Measurements from ENCODE around the gene SMOC2.
A peak's percentile ranks its signal among the peaks of the same experiment; 100 is the strongest.

Gene SMOC2

DNA sequence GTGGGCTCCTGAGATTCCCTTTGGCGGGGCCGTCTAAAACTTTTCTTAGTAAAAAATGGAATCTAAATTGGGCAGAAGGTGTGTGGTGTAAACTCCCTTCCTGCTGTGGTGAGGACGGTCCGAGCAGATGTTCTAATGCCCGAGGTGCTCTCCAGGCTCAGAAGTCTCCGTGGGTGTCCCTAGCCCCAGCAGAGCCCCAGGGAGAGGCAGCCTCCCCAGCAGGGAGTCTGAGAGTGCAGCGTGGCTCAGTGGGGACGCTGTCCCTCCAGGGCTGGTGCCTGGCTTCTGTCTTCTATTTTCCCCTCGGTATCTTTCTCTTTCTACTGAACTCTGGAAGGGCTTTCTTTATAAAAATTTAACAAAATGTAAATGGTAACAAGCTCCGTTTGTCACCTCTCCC lies 208.2 kb downstream of the SMOC2 start:
- no peak overlapping the region for H3K9ac ChIP-seq (ENCODE audit: low read length)
- WGBS (ENCODE audit: extremely low coverage, insufficient coverage, low lambda C conversion rate) = no CpG with 5 or more reads among the region's 10 CpGs
- no peak overlapping the region for H4K5ac ChIP-seq (ENCODE audit: low read length)
- no peak for DNase-seq
- H2BK120ac ChIP-seq (ENCODE audit: low read depth, low read length) = no peak overlapping the region
- no peak overlapping the region for H3K4me2 ChIP-seq (ENCODE audit: low read length)
- no peak overlapping the region for H3K4ac ChIP-seq (ENCODE audit: low read depth, low read length)
- no peak overlapping the region for H2BK5ac ChIP-seq (ENCODE audit: low read length)
- H2BK15ac ChIP-seq (replicated peaks; ENCODE audit: low read depth) = no peak overlapping the region
- H4K8ac ChIP-seq (ENCODE audit: low read depth, low read length) = no peak overlapping the region
- H3K23ac ChIP-seq (ENCODE audit: low read length) = no peak overlapping the region
- no peak overlapping the region for H3K56ac ChIP-seq (ENCODE audit: low read length)
- no peaks in the 10 kb centered on the region for H3K79me2 ChIP-seq (ENCODE audit: control insufficient read depth, insufficient read depth, low read length)
- H2AK5ac ChIP-seq (ENCODE audit: low read length) = no peak overlapping the region
- no peaks in the 10 kb centered on the region for H3K36me3 ChIP-seq (ENCODE audit: control insufficient read depth, insufficient read depth, low read length)
- no peak overlapping the region for H3K4me3 ChIP-seq (ENCODE audit: low read length)
- H3K4me1 ChIP-seq (ENCODE audit: control insufficient read depth, low read depth, low read length) = peaks cover 3% of the 10 kb centered on the region
- H3K27ac ChIP-seq (ENCODE audit: low read depth, low read length) = no peak overlapping the region
- H3K18ac ChIP-seq (ENCODE audit: low read length) = no peak overlapping the region
- no peaks in the 10 kb centered on the region for H3K79me1 ChIP-seq (ENCODE audit: low read length)
- no peaks in the 10 kb centered on the region for H3K27me3 ChIP-seq (ENCODE audit: insufficient read depth, low read length, poor library complexity)

DNA sequence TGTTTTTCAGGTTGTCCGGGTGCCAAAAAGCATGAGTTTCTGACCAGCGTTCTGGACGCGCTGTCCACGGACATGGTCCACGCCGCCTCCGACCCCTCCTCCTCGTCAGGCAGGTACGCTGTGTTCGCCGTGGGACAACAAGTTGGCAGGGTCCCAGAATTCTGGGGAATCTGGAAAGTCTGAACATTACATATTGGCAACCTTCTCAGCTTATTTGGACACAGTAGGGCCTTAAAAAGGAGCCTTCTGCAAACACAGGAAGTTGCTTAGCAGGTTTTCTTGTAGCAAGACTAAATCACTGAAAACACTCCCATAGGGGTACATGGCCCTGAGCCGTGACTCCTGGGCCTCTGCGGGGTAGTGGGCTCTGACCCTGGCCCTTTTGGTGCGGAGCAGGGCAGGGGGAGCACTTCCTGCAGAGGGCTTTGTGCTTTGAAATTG lies 209.7 kb downstream of the SMOC2 start:
- no peak overlapping the region for H3K18ac ChIP-seq (ENCODE audit: low read length)
- no peaks in the 10 kb centered on the region for H3K79me1 ChIP-seq (ENCODE audit: low read length)
- no peak overlapping the region for H3K9ac ChIP-seq (ENCODE audit: low read length)
- DNase-seq = no peak
- no peak overlapping the region for H2BK5ac ChIP-seq (ENCODE audit: low read length)
- no peak overlapping the region for H3K27ac ChIP-seq (ENCODE audit: low read depth, low read length)
- no peak overlapping the region for H3K4me3 ChIP-seq (ENCODE audit: low read length)
- no peak overlapping the region for H2BK120ac ChIP-seq (ENCODE audit: low read depth, low read length)
- no CpG with 5 or more reads among the region's 15 CpGs for WGBS (ENCODE audit: extremely low coverage, insufficient coverage, low lambda C conversion rate)
- no peak overlapping the region for H3K4me2 ChIP-seq (ENCODE audit: low read length)
- no peaks in the 10 kb centered on the region for H3K36me3 ChIP-seq (ENCODE audit: control insufficient read depth, insufficient read depth, low read length)
- no peak overlapping the region for H4K5ac ChIP-seq (ENCODE audit: low read length)
- H3K23ac ChIP-seq (ENCODE audit: low read length) = no peak overlapping the region
- H2AK5ac ChIP-seq (ENCODE audit: low read length) = no peak overlapping the region
- no peaks in the 10 kb centered on the region for H3K27me3 ChIP-seq (ENCODE audit: insufficient read depth, low read length, poor library complexity)
- H3K79me2 ChIP-seq (ENCODE audit: control insufficient read depth, insufficient read depth, low read length) = no peaks in the 10 kb centered on the region
- no peak overlapping the region for H2BK15ac ChIP-seq (replicated peaks; ENCODE audit: low read depth)
- H3K4me1 ChIP-seq (ENCODE audit: control insufficient read depth, low read depth, low read length) = peaks cover 3% of the 10 kb centered on the region
- no peak overlapping the region for H3K4ac ChIP-seq (ENCODE audit: low read depth, low read length)
- H4K8ac ChIP-seq (ENCODE audit: low read depth, low read length) = no peak overlapping the region
- peak overlapping the region; percentile 7 for H3K56ac ChIP-seq (ENCODE audit: low read length)

DNA sequence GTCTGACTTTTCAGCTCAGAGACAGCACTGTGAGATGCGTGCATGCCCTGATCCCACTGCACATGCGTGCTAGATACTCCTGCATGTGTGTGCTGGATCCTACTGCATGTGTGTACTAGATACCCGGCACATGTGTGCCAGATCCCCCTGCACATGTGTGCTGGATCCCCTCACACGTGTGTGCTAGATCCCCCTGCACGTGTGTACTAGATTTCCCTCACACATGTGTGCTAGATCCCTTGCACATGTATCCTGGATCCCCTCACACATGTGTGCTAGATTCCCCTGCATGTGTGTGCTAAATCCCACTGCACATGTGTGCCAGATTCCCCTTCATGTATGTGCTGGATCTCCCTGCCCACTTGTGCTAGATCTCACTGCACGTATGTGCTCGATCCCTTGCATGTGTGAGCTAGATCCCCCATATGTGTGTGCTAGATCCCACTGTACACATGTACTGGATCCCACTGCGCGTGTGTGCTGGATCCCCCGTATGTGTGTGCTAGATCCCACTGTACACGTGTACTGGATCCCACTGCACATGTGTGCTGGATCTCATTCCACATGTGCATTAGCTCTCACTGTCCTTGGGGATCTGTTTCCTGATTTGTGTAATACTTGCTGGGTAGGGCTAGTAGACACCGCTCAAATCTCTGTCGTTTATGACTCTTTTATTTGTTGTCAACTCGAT lies 214.6 kb downstream of the SMOC2 start:
- Histone ChIP-seq H3K4me1 (ENCODE audit: control insufficient read depth, low read depth, low read length) (no peaks in the 10 kb centered on the region), H3K18ac (ENCODE audit: low read length) (no peak overlapping the region), H4K5ac (ENCODE audit: low read length) (no peak overlapping the region), H2BK120ac (ENCODE audit: low read depth, low read length) (no peak overlapping the region), H3K4me2 (ENCODE audit: low read length) (no peak overlapping the region), H2BK15ac (replicated peaks; ENCODE audit: low read depth) (no peak overlapping the region), H3K4me3 (ENCODE audit: low read length) (no peak overlapping the region), H3K36me3 (ENCODE audit: control insufficient read depth, insufficient read depth, low read length) (no peaks in the 10 kb centered on the region), H3K27ac (ENCODE audit: low read depth, low read length) (no peak overlapping the region), H3K79me1 (ENCODE audit: low read length) (no peaks in the 10 kb centered on the region), H2AK5ac (ENCODE audit: low read length) (no peak overlapping the region), H4K8ac (ENCODE audit: low read depth, low read length) (no peak overlapping the region), H3K56ac (ENCODE audit: low read length) (no peak overlapping the region), H2BK5ac (ENCODE audit: low read length) (no peak overlapping the region), H3K27me3 (ENCODE audit: insufficient read depth, low read length, poor library complexity) (no peaks in the 10 kb centered on the region), H3K4ac (ENCODE audit: low read depth, low read length) (no peak overlapping the region), H3K9ac (ENCODE audit: low read length) (no peak overlapping the region), H3K23ac (ENCODE audit: low read length) (no peak overlapping the region), H3K79me2 (ENCODE audit: control insufficient read depth, insufficient read depth, low read length) (no peaks in the 10 kb centered on the region)
- DNase-seq = no peak
- no CpG with 5 or more reads among the region's 14 CpGs for WGBS (ENCODE audit: extremely low coverage, insufficient coverage, low lambda C conversion rate)

DNA sequence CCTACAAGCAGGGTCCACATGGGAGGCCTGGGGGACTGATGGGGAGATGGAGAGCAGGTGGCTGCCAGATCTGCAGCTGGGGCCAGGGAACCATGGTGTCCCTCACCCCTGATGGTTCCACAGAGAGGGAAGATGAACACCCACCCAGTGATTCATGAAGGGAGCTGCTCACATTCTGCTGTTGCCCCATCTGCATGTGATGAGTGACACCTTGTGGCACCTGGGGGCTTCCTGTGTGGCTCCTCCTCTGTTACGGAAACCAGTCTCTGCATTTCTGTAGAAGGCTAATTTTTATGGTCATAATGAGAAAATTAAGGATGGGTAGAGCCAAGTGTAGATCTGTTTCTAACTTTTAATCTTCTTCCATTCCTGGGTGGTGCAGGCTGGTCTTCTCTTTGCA lies 217.1 kb downstream of the SMOC2 start:
- Histone ChIP-seq H3K4me1 (ENCODE audit: control insufficient read depth, low read depth, low read length) (no peaks in the 10 kb centered on the region), H2AK5ac (ENCODE audit: low read length) (no peak overlapping the region)

DNA sequence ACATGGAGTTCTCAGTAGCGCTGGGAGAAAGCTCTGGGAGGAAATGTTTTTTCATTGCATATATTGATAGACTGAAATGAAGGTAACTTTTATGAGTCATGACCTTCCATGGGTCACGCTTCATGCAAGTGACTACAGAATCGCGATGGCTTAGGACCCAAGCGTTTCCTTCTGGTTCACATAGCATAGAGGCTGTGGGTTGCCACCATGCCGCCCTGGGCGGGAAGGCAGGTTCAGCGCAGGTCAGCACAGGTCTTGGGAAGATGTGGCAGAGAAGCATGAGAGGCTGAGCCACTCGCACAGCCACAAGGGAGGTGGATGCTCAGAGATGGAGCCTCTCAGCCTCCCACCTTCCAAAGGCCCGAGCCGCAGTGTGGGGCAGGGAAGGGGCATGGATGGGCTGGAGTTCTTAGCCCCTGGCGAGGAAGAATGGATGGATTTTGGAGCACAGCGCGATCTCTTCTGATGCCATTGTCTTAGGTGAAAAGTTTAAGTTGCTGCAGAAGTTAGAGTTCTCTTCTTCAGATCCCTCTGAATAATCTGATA lies 219.5 kb downstream of the SMOC2 start:
- Histone ChIP-seq H3K36me3 (ENCODE audit: control insufficient read depth, insufficient read depth, low read length) (no peaks in the 10 kb centered on the region), H3K79me2 (ENCODE audit: control insufficient read depth, insufficient read depth, low read length) (no peaks in the 10 kb centered on the region), H3K4me2 (ENCODE audit: low read length) (no peak overlapping the region), H4K8ac (ENCODE audit: low read depth, low read length) (no peak overlapping the region), H2BK15ac (replicated peaks; ENCODE audit: low read depth) (no peak overlapping the region), H4K5ac (ENCODE audit: low read length) (no peak overlapping the region), H3K79me1 (ENCODE audit: low read length) (no peaks in the 10 kb centered on the region), H3K18ac (ENCODE audit: low read length) (no peak overlapping the region), H3K9ac (ENCODE audit: low read length) (no peak overlapping the region), H2BK5ac (ENCODE audit: low read length) (no peak overlapping the region), H3K56ac (ENCODE audit: low read length) (no peak overlapping the region), H3K23ac (ENCODE audit: low read length) (no peak overlapping the region), H3K27me3 (ENCODE audit: insufficient read depth, low read length, poor library complexity) (no peaks in the 10 kb centered on the region), H3K4me1 (ENCODE audit: control insufficient read depth, low read depth, low read length) (no peaks in the 10 kb centered on the region), H3K4ac (ENCODE audit: low read depth, low read length) (no peak overlapping the region), H2BK120ac (ENCODE audit: low read depth, low read length) (no peak overlapping the region), H2AK5ac (ENCODE audit: low read length) (no peak overlapping the region), H3K4me3 (ENCODE audit: low read length) (no peak overlapping the region), H3K27ac (ENCODE audit: low read depth, low read length) (no peak overlapping the region)
- DNase-seq = no peak
- no CpG with 5 or more reads among the region's 14 CpGs for WGBS (ENCODE audit: extremely low coverage, insufficient coverage, low lambda C conversion rate)

More for the DNA sequence above, 217.1 kb downstream of the SMOC2 start:
- H3K27me3 ChIP-seq (ENCODE audit: insufficient read depth, low read length, poor library complexity) = no peaks in the 10 kb centered on the region
- H2BK5ac ChIP-seq (ENCODE audit: low read length) = no peak overlapping the region
- H3K9ac ChIP-seq (ENCODE audit: low read length) = no peak overlapping the region
- no peak overlapping the region for H4K8ac ChIP-seq (ENCODE audit: low read depth, low read length)
- WGBS (ENCODE audit: extremely low coverage, insufficient coverage, low lambda C conversion rate) = no CpG with 5 or more reads among the region's 1 CpG
- H3K18ac ChIP-seq (ENCODE audit: low read length) = no peak overlapping the region
- no peak overlapping the region for H3K23ac ChIP-seq (ENCODE audit: low read length)
- no peak overlapping the region for H2BK120ac ChIP-seq (ENCODE audit: low read depth, low read length)
- H3K4me2 ChIP-seq (ENCODE audit: low read length) = no peak overlapping the region
- H3K79me1 ChIP-seq (ENCODE audit: low read length) = no peaks in the 10 kb centered on the region
- no peak overlapping the region for H4K5ac ChIP-seq (ENCODE audit: low read length)
- H3K56ac ChIP-seq (ENCODE audit: low read length) = no peak overlapping the region
- H3K36me3 ChIP-seq (ENCODE audit: control insufficient read depth, insufficient read depth, low read length) = no peaks in the 10 kb centered on the region
- H3K4me3 ChIP-seq (ENCODE audit: low read length) = no peak overlapping the region
- H3K27ac ChIP-seq (ENCODE audit: low read depth, low read length) = no peak overlapping the region
- DNase-seq = no peak
- no peak overlapping the region for H3K4ac ChIP-seq (ENCODE audit: low read depth, low read length)
- no peaks in the 10 kb centered on the region for H3K79me2 ChIP-seq (ENCODE audit: control insufficient read depth, insufficient read depth, low read length)
- H2BK15ac ChIP-seq (replicated peaks; ENCODE audit: low read depth) = no peak overlapping the region

Measured in mesendoderm (in vitro differentiated cells).